ENCODE measurements around the gene ERAL1. TPM values are rescaled to one million over a fixed set of nuclear protein-coding genes. Genes with fewer than 3 reads are reported as not detected.

ERAL1 gene
- total and polyA plus RNA-seq, 7 donors = 38.3 to 98.5 (median 44.7) TPM

DNA sequence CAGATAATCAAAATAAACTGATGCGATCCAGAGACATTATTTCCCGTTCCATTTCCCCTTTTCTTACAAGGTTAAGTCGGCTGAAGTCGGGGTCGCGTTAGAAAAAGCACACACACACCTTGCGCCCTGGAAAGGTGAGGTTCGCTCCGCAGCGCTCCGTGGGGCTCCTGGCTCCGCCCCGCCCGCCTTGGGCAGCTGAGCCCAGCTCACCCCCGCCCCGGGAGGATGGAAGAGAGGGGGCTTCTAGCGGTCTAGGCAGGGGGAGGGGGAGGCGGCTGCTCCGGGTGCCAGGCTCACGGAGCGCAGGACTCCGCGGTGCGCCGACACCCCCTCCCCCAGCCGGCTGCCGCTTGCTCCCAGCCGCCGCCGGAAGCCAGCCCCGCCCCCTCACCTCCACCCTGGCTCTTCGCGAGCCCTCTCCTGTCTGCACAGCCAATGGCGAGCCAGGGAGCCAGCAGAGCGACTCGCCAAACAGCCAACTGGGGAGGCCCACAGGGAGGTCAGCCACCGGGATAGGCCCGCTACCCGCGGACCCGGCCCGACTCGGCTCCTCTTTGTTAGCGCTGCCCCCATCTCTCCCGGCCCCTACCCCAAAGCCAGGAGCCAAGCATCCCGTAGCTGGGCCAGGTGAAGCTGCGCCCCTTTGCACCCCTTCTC is 42.6 kb upstream of the ERAL1 start:
- TF ChIP-seq, protein P1, sequence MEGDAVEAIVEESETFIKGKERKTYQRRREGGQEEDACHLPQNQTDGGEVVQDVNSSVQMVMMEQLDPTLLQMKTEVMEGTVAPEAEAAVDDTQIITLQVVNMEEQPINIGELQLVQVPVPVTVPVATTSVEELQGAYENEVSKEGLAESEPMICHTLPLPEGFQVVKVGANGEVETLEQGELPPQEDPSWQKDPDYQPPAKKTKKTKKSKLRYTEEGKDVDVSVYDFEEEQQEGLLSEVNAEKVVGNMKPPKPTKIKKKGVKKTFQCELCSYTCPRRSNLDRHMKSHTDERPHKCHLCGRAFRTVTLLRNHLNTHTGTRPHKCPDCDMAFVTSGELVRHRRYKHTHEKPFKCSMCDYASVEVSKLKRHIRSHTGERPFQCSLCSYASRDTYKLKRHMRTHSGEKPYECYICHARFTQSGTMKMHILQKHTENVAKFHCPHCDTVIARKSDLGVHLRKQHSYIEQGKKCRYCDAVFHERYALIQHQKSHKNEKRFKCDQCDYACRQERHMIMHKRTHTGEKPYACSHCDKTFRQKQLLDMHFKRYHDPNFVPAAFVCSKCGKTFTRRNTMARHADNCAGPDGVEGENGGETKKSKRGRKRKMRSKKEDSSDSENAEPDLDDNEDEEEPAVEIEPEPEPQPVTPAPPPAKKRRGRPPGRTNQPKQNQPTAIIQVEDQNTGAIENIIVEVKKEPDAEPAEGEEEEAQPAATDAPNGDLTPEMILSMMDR (IDR thresholded peaks at IDR 0.05) = no peak
- peak overlapping the region; percentile 91 for H3K4me3 ChIP-seq
- no peaks in the 10 kb centered on the region for H3K36me3 ChIP-seq (ENCODE audit: insufficient read depth in 1 of 2, low read depth in 1 of 2)
- no peaks in the 10 kb centered on the region for H3K27me3 ChIP-seq (ENCODE audit: insufficient read depth in 3 of 3, low read length in 2 of 3)
- peak overlapping the region; percentile 91 for H3K27ac ChIP-seq
- DNase-seq (peak; percentile 98 to 99), ATAC-seq (peak; percentile 90 to 99 (median 95))
- H3K9me3 ChIP-seq = no peaks in the 10 kb centered on the region
- peaks cover 43% of the 10 kb centered on the region for H3K4me1 ChIP-seq
- WGBS, 3 donors = 0 to 1% (median 0%) methylated on average over 25 to 47 of the region's 47 CpGs
- intact Hi-C loops (cut with DNase I) = loop anchor here in 1 of 2 donors (5.0 kb wide), 1 partner anchor 45 kb away; the partner anchor contains the start of gene ERAL1

DNA sequence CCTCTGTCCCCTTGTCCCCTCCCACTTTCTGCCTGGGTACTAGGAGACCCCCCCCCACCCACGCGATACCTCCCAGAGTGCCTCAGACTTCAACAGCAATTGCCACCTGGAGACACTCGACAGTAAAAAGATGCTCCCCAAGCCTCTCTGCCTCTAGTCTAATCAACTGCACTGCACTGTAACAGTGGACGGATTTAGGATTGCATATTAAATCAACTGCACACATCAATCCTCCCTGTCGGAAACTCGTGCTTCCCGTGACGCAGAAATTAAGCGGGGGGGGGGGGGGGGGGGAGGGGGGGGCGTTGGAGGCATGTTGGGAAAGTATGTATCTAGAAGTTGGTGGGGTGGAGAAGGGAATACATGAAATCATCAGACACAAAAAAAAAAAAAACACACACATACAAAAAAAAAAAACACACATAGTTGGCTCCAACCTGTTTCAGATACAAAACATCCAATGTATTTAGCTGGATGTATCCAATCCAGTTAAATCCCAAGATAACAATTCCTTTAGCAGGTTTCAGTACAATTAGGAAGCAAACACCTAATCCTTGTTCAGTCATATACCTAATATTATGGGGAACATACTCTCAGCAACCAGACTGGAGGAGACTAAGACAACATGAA is 42.0 kb upstream of the ERAL1 start:
- peak overlapping the region; percentile 91 for H3K27ac ChIP-seq
- TF ChIP-seq, protein P1 (IDR thresholded peaks at IDR 0.05) = no peak
- WGBS, 3 donors = 0% methylated on average over 4 to 9 of the region's 10 CpGs
- no peaks in the 10 kb centered on the region for H3K9me3 ChIP-seq
- DNase-seq (no peak), ATAC-seq (peak; percentile 23 to 32 (median 26))
- intact Hi-C loops (cut with DNase I) = loop anchor here in 1 of 2 donors (5.0 kb wide), 1 partner anchor 44 kb away; the partner anchor contains the start of gene ERAL1
- H3K4me1 ChIP-seq = peaks cover 36% of the 10 kb centered on the region
- no peaks in the 10 kb centered on the region for H3K36me3 ChIP-seq (ENCODE audit: insufficient read depth in 1 of 2, low read depth in 1 of 2)
- H3K27me3 ChIP-seq (ENCODE audit: insufficient read depth in 3 of 3, low read length in 2 of 3) = no peaks in the 10 kb centered on the region
- H3K4me3 ChIP-seq = peak overlapping the region; percentile 91

DNA sequence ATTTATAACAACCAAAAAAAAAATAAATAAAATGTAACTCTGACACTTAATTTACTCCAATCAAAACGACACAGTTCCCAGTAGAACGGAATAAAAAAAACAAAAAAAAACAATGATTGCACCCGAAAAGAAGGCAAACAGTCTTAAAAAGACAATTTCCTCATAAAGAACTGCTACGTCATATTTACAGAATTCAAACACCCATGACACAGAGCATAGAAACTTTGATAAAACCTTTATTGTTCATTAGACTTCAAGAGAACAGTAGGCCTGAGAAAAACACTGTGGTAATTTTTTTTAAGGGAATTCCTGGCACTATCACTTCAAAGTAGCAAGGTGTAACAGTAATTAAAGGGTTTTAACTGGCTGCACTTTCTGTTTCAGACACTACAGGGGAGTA is 38.3 kb upstream of the ERAL1 start:
- Histone ChIP-seq H3K4me1 (peaks cover 22% of the 10 kb centered on the region), H3K4me3 (no peak overlapping the region), H3K36me3 (ENCODE audit: insufficient read depth in 1 of 2, low read depth in 1 of 2) (no peaks in the 10 kb centered on the region), H3K27me3 (ENCODE audit: insufficient read depth in 3 of 3, low read length in 2 of 3) (no peaks in the 10 kb centered on the region), H3K27ac (no peak overlapping the region), H3K9me3 (no peaks in the 10 kb centered on the region)
- ATAC-seq (no peak), DNase-seq (no peak)
- TF ChIP-seq, protein P1 (IDR thresholded peaks at IDR 0.05) = no peak
- 80 to 88% (median 84%) methylated on average over 4 of the region's 4 CpGs for WGBS, 3 donors
- intact Hi-C loops (cut with DNase I) = no loop called here

DNA sequence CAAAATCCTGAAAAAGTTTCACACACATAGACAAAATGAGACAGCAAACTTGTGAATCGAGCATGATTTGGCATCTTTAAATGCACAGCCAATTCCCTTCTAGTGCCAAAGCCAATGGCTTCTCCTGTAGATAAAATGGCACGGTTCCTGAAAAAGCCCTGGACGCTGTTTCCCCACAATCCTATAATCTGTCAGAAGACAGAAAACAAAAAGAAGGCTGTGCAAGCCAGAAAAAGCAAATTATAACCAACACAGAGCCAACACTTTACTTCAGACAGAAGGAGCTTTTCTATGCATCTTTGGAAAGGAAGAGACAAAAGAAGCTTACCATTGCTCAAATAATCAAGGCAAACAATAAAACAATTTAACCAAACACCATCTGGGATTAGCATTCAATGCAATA is 36.0 kb upstream of the ERAL1 start:
- no peaks in the 10 kb centered on the region for H3K9me3 ChIP-seq
- no peak overlapping the region for H3K4me3 ChIP-seq
- DNase-seq (no peak), ATAC-seq (no peak)
- intact Hi-C loops (cut with DNase I) = no loop called here
- H3K27ac ChIP-seq = no peak overlapping the region
- 60 to 76% (median 64%) methylated on average over 3 of the region's 3 CpGs for WGBS, 3 donors
- H3K4me1 ChIP-seq = peaks cover 20% of the 10 kb centered on the region
- H3K36me3 ChIP-seq (ENCODE audit: insufficient read depth in 1 of 2, low read depth in 1 of 2) = no peaks in the 10 kb centered on the region
- H3K27me3 ChIP-seq (ENCODE audit: insufficient read depth in 3 of 3, low read length in 2 of 3) = no peaks in the 10 kb centered on the region
- TF ChIP-seq, protein P1 (IDR thresholded peaks at IDR 0.05) = no peak

All from psoas muscle (tissue), 8 donors.